Inflammatory macrophage (primary cell): ENCODE data around the gene MESP2.

Experiments
- DNase-seq, 2 donors: peaks; one replicate each; pipeline ENCODE4 v3.0.0-alpha.2; 2020 to 2022
- total RNA-seq, 18 experiments: gene quantifications; one replicate each; lab custom pipeline; 2026; ENCODE audit warnings: mixed read lengths in 6 of 18, inconsistent platforms in 2 of 18; lab: John Stamatoyannopoulos, UW

Gene MESP2, protein sequence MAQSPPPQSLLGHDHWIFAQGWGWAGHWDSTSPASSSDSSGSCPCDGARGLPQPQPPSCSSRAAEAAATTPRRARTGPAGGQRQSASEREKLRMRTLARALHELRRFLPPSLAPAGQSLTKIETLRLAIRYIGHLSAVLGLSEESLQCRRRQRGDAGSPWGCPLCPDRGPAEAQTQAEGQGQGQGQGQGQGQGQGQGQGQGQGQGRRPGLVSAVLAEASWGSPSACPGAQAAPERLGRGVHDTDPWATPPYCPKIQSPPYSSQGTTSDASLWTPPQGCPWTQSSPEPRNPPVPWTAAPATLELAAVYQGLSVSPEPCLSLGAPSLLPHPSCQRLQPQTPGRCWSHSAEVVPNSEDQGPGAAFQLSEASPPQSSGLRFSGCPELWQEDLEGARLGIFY
- 0.06 to 0.67 (median 0.20) reads per million in 18 experiments for total RNA-seq

DNA sequence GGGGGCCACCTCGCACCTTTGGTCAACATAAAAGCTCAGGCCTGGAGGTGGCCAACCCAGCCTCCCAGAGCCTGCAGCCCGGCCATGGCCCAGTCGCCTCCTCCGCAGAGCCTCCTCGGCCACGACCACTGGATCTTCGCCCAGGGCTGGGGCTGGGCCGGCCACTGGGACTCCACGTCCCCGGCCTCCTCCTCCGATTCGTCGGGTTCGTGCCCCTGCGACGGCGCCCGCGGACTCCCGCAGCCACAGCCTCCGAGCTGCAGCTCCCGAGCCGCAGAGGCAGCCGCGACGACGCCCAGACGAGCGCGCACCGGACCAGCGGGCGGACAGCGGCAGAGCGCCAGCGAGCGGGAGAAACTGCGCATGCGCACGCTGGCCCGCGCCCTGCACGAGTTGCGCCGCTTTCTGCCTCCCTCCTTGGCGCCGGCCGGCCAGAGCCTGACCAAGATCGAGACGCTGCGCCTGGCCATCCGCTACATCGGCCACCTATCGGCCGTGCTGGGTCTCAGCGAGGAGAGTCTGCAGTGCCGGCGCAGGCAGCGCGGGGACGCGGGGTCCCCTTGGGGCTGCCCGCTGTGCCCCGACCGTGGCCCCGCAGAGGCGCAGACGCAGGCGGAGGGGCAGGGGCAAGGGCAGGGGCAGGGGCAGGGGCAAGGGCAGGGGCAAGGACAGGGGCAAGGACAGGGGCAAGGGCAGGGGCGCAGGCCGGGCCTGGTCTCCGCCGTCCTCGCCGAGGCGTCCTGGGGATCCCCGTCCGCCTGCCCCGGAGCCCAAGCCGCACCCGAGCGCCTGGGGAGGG is at the start of gene MESP2:
Gene MESP2, plus strand, starts transcription at position 59 of the 799 bp plus-strand sequence. Its CDS starts 26 bp downstream, at position 85.
- DNase-seq = peak; percentile 88 to 90

DNA sequence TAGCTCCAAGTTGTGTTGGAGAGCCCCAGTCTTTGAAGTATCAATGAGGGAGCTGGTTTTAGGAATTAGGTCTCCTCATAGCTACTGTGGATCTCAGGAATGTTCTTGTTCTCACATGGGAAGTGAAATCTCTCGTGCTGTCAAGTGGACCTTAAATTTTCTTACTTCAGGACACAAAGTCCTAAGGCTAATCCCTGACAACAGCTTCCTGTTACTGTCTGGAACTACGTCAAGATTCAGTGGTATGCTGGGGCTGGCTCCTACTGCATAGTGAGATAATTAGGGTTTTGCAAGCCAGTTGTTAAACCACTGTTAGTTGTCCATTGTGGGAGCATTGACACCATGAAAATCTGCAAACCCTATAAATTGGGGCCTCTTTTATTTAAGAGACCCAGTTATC is 47.9 kb upstream of the MESP2 start:
- no peak for DNase-seq

DNA sequence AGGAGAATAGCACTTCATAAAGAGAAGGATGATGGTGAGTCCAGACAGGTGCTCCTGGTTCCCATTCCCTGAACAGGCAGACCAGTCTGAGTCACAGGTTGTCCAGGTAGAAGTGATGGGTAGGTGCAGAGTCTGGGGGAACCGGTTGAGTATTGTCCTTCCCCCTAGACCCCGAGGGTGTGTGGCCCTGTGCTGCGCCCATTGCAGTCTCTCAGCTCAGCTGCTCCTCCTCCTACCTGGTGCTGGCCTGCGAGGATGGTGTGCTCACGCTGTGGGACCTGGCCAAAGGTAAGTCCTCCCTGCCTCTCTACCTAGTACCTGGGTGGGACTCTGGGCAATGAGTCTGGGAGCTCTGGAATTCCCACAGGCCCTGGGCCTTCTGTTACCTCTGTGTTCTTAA is 44.9 kb upstream of the MESP2 start:
- no peak for DNase-seq

DNA sequence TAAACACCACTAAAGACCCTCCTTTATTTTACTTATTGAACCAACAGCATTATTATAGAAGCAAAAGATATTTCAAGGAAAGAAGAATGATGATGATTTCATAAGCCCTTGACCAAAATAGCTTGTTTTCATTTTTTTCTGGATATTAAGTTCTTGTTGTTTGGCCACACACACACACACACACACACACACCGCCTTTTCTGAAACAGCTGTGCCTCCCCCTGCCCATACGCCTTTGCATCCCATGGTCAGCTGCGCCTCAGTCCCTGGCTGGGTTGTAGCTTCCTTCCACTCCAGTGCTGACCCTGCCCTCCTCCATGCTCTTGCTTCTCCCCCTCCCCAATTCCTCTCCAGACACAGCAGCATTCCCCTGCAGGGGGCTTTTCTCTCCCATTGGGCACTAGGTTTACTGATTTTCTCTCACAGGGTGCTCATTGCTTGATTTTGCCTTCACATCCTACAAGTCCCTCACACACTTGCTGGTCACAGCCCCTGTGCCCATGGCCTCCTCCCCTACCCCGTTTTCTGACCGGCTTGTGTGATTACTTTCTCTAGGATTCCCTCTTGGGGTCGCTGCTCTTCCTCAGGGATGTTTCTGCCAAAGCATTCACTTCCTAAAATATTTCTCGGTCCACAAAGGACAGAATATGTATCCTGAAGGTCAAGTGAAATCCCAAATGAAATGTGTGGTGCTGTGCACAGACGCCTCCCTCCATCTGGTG is 43.5 kb upstream of the MESP2 start:
- no peak for DNase-seq

DNA sequence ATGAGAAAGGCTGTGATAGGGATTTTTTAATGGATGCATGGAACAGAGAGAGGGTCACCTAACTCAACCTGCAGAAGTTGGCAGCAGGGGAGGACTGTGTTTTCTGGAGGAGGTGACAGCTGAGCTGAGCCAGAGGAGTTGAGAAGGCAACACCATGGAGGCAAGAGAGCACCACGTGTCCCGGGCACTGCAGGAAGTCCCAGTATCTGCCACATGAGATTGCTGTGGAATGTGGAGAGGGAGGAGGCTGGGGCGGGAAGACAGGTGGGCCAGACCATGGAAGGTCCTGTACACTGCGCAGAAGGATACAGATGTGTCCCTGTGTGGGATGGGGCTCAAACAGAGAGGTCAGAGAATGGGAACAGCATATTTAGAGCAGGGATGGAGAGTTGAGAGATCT is 40.4 kb upstream of the MESP2 start:
- no peak for DNase-seq

DNA sequence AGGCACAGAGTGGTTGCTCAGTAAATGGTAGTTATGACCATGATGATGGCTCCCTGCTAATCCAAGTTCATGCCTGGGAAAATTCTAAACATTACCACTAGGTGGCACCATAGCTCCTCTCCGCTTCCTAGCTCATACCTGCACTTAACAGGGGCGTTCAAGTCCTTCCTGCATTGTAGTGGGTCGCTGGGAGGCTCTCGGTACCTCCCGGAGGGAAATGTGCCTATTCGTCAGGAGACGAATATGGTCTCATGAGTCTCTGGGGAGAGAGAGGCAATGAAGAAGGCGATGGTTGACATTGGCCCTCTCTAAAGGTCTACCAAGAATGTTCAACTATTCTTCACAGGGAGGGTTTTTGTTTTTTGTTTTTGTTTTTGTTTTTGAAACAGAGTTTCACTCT is 36.0 kb upstream of the MESP2 start:
- peak; percentile 68 to 69 for DNase-seq

DNA sequence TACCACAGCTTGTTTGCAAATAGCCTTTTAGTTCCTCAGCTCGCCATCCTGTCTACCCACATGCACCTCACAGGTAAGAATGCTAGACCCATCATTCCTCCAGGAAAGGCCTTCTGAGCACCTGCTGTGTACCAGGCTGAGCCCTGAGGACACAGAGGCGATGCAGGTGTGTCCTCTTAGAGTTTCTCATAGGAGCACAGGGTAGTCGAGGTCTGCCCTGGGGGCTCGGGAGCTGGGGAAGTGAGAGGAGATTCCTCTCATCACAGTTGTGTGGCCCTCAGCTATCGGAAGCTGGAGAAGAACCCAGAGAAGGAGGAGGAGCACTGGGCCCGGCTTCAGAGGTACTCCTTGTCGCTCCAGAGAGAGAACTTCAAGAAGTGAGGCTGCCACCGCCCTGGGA is 33.1 kb upstream of the MESP2 start:
- no peak for DNase-seq

DNA sequence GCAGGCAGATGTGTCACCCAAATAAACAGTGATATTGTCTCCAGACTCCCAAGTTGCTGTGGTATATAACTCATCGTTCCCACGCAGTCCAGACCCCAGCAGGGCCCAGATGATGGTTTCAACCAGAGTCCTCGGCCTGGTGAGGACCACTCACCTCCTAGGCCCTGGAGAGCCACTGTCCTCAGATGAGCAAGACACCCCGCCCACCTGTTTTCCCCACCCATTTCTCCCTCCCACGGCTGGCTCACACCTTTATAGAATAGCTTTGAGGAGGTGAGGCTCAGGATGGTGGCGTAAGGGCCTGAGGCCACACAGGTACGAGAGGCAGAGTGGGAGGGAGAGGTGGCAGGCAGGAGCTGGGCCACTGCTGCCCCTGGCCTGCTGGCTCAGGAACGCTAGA is 32.5 kb upstream of the MESP2 start:
- DNase-seq = no peak

DNA sequence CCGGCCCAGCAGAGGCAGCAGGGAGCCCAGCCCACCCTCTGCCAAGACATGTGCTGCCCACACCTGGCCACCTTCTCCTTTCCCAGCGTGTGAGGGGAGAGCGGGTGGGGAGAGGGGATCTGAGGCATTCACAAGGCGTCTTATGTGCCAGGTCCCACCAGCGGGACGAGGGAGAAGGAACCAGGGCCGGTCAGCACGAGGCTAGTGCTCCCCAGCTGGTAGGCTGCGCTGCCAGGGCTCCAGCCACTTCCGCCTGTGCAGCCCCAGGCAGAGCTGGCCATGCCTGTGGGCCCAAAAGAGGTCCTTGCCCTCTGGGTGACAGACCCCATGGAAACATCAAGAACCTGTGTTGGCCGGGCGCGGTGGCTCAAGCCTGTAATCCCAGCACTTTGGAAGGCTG is 31.0 kb upstream of the MESP2 start:
- no peak for DNase-seq

DNA sequence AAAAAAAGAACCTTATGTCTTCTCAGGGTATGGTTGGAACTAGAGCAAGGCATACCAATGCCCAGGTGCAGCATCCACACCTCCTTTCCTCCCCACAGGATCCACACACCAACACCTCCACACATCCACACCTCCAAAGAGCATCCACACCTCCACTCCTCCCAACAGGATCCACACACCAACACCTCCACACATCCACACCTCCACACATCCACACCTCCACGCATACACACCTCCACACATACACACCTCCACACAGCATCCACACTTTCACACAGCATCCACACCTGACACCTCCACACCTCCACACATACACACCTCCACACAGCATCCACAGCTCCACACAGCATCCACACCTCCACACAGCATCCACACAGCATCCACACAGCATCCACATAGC is 30.4 kb upstream of the MESP2 start:
- no peak for DNase-seq

DNA sequence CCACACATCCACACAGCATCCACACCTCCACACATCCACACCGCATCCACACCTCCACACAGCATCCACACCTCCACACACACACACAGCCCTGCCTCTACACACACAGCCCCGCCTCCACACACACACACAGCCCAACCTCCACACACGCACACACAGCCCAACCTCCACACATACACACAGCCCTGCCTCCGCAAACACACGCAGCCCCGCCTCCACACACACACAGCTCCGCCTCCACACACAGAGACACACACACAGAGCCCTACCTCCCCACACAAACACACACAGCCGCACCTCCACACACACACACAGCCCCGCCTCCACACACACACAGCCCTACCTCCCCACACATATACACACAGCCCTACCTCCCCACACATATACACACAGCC is 29.7 kb upstream of the MESP2 start:
- DNase-seq = no peak

DNA sequence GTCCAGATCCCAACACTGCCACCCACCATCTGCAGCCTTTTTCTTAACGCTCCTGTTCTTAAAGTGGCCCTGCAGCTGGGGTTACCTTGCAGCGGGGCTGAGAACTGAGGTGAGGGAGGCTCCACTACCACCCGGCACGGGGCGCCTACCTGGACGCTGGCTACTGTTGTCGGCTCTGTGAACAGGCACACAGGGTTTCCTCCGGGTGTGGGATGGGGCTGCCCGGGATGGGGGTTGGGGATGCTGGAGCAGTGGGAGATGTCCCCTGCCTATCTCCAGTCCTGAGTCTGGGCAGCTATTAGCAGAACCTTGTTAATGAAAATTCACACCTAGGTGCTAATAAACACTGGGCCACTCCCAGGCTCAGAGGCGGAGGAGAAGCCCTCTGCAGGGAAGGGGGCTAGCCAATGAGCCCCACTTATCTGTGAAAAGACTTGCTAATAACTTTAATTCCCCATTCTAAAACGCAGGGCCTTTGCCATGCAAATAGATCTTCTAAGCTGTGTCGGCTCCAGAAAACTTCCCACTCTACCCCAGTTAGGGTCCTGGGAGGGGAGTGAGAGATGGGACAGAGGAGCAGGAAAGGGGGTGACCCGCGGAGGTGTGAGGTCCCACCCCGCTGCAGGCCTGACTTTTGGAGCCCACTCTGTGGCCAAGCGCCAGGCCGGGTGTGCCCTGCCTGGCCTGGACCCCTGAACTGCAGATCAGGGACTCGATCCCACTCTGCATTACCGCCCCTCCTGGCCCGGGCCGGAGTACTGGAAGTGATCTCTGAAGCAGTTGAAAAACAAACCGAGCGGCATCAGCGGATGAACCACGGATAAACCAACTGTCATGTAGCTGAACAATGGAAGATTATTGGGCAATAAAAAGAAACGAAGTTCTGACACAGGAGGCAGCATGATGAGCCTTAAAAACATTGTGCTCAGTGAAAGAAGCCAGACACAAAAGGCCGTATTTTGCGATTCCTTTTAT is 28.1 kb upstream of the MESP2 start:
- DNase-seq = no peak

DNA sequence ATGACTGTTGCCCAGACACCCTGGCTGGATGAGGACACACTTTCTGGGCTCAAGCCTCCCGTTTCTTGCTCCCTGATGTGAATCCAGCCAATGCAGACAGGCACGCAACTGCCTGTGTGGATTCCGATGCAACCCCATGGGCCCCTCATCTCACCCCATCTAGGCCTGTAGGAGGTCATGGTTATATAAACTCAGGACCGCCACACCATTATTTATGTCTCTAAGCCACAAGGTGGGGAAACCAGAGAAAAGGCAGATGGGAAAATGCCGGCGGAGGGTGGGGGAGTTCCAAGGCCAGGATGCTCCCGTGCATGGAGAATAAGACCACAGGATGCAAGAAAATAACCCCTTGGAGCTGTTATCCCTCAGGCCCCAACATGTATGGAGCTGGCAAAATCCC is 27.1 kb upstream of the MESP2 start:
- no peak for DNase-seq

DNA sequence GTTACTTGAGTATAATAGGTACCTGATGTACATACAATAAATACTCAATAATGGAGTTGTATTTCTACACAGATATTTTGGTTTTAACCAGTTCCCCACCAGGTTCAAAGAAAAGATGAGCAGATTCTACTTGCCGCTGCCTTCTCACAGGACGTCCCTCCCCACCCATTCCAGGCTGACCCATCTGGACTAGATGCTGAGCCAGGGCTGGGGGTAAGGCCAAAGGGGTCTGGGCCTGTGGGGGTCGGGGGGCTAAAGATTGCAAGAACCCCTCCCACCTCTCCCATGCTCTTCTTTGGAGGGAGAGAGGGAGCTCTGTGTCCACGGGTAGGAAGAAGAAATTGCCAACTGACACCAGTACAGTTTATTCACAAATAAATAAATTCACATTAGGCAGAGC is 26.6 kb upstream of the MESP2 start:
- DNase-seq = no peak

DNA sequence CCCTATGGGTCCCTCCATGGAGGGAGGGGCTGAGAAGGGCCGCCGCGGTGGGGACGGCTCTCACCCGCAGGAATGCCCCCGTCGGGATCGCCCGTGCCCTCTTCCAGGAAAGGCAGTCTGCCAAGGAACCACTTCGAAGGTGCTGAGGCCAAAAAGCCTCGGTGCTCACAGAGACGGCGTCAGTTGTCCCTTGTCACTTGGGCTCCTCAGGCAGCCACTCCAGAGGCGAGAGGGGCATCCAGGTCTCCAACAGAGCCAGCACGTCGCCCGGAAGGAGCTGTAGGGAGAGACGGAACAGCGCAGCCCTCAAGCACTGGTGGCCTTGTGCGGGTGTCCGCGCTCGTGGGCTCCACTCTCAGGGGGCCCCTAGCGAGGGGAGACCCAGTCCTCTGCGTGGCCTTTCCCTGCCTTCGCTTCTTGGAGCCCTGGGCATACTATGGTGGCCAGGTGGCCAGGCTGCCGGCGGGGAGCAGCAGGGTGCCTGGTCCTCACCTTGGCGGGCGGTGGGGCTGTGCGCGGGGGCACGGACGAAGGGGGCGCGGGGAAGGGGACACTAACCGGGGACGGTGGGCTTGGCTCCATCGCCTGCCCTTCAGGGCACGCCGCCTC is 26.1 kb upstream of the MESP2 start:
- peak in 1 of 2 donors; percentile 5 for DNase-seq

DNA sequence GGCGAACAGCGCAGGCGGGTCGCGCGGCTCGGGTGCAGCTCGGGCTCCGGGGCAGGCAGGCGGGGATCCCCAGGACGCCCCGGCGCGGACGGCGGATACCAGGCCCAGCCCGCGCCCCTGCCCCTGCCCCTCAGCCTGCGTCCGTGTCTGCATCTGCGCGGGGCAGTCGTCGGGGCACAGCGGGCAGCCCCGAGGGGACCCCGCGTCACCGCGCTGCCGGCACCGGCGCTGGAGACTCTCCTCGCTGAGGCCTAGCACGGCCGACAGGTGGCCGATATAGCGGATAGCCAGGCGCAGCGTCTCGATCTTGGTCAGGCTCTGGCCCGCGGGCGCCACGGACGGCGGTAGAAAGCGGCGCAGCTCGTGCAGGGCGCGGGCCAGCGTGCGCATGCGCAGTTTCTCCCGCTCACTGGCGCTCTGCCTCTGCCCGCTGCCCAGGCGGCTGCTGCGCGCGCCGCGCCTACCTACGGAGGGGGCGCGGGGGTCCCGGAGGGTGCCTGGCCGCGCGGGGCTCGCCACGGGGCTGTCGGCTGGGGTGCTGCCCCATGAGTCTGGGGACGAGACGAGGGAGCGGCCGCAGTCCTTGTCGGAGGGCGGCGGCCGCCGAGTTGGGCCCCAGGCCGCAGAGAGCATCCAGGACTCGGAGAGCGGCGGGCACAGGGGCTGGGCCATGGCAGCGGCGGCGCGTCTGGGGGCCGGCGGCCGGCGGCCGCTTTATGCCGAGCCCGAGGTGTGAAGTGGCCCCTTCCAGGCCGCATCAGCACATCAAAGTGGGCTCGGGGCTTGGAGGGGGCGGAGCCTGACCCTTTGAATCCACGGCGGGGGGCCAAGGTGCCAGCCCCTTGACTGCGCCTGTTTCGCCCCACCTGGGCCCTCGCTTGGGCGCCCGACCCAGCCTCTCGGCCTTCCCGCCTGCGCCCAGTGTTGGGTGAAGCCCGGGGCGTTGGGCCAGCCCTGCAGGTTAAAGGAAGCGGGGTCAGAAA is 25.3 kb upstream of the MESP2 start, which contains the start of gene MESP1:
Gene MESP1, minus strand, starts transcription at position 690 of the 983 bp plus-strand sequence. Its CDS starts 18 bp downstream, at position 672.
- DNase-seq = peak; percentile 92 to 95

DNA sequence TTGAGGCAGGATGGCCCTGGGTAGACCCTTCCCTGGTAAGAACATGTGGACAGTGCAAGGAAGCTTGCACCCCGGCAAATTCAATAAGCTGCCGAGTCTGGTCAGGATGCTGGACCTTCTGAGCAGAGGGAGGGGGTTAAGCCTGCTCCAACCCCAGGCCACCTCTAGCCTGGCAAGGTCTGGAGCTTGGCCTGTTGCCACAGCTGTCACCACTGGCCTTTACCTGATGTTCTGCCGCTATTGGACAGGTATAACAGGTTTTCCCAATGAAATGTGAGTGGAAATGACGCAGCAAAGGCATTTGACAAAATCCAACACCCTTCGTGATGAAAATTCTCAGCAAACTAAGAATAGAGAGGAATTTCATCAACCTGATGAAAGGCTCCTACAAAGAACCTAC is 24.4 kb upstream of the MESP2 start:
- DNase-seq = no peak

DNA sequence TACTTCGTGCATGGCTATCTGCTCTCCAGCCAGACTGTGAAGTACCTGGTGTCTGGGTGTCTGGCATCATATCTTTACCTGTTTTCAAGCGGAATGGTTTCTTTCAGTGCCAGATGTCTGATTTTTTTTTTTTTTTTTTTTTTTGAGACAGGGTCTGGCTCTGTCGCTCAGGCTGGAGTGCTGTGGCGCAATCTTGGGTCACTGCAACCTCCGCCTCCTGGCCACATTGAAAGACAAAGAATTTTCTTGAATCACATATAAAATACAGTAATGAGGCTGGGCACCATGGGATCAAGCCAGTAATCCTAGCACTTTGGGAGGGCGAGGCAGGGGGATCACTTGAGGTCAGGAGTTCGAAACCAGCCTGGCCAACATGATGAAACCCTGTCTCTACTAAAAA is 22.3 kb upstream of the MESP2 start:
- no peak for DNase-seq

DNA sequence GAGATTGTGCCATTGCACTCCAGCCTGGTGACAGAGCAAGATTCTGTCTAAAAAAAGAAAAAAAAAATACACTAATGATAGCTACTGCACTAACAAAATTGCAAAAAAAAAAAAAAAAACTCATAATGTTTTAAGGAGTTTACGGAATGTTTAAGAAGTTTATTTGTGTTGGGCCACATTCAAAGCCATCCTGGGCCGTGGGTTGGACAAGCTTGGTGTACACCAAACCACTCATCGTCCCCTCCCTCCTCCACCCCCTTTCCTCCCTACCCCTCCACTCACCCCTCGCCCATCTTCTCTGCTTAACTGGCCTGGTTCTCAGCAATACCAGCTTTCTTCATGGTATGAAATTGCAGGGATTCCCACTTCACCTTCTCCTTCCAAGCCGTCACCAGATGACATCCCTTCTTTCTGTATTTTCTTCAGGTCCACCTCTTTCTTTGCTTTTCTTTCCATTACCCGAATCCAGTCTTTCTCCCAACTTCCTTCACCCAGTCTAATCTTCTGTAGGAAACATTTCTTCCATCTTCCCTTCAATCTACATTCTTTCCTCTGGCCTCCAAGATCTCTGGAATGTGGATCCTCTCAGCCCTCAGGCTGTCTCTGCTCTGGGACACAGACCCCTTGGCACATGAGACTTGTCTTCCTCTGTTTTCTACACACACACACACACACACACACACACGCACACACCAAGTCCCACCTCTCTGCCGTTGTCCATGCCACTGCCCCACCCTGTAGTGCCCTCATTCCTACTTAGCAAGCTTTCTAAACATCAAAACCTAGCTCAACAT is 21.6 kb upstream of the MESP2 start:
- DNase-seq = no peak
